ENCODE measurements around the gene RGL1. TPM values are rescaled to one million over a fixed set of nuclear protein-coding genes. Genes with fewer than 3 reads are reported as not detected.

RGL1 gene
- total RNA-seq, 4 donors from 2014 or later: 11.6 to 22.5 (median 15.0) TPM

DNA sequence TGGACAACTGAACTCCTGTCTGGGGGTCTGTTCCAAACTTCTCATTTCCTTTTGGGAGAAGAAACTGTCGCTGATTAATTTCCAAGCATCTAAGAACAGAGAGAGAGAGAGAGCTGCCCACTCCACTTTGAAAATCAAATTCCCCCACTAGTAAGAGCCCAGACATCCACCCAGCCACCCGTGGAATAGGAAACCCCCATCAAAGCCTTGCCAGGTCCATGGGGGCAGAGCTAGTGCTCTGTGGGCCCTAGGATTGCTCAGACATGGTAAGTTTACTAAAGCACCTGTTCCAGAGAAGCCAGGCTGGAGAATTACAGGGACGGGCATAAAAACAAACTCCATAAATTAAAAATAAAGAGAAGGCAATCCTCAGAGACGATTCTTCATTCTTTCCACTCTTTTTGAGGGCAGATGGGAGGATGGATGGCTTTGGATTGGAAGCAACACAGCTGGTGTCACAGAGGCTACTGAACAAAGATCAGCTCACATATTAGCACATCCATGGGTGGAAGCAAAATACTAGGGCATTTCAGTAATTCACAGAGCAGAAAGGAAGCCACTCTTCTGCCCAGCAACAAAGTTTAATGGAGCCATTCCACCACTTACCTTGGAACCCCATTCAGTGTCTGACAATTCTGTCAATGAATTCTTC, 128.7 kb downstream of the RGL1 start:
- intact Hi-C loops (cut with DNase I; ENCODE audit: low total_unique reads): no loop called here
- H3K4me3 ChIP-seq (ENCODE audit: low read depth, poor library complexity, severe bottlenecking): no peak overlapping the region
- TF ChIP-seq, protein P1, sequence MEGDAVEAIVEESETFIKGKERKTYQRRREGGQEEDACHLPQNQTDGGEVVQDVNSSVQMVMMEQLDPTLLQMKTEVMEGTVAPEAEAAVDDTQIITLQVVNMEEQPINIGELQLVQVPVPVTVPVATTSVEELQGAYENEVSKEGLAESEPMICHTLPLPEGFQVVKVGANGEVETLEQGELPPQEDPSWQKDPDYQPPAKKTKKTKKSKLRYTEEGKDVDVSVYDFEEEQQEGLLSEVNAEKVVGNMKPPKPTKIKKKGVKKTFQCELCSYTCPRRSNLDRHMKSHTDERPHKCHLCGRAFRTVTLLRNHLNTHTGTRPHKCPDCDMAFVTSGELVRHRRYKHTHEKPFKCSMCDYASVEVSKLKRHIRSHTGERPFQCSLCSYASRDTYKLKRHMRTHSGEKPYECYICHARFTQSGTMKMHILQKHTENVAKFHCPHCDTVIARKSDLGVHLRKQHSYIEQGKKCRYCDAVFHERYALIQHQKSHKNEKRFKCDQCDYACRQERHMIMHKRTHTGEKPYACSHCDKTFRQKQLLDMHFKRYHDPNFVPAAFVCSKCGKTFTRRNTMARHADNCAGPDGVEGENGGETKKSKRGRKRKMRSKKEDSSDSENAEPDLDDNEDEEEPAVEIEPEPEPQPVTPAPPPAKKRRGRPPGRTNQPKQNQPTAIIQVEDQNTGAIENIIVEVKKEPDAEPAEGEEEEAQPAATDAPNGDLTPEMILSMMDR (IDR thresholded peaks at IDR 0.05): no peak
- no peak for TF ChIP-seq POLR2A (IDR thresholded peaks at IDR 0.05)
- DNase-seq (ENCODE audit: low spot score in 2 of 2): no peak
- WGBS, 2 donors: 70 to 80% methylated on average over 4 of the region's 4 CpGs

GRCh38 chr1:183934314-183934713, 129.4 kb downstream of the RGL1 start:
- intact Hi-C loops (cut with DNase I; ENCODE audit: low total_unique reads): no loop called here
- no peak for TF ChIP-seq POLR2A (IDR thresholded peaks at IDR 0.05)
- TF ChIP-seq, protein P1 (IDR thresholded peaks at IDR 0.05): no peak
- DNase-seq (ENCODE audit: low spot score in 2 of 2): no peak
- WGBS, 2 donors: 62 to 70% methylated on average over 6 of the region's 6 CpGs
- H3K4me3 ChIP-seq (ENCODE audit: low read depth, poor library complexity, severe bottlenecking): no peak overlapping the region

- H3K4me3 ChIP-seq (ENCODE audit: low read depth, poor library complexity, severe bottlenecking): no peak overlapping the region
- TF ChIP-seq, protein P1 (IDR thresholded peaks at IDR 0.05): no peak
- TF ChIP-seq POLR2A (IDR thresholded peaks at IDR 0.05): no peak
- 90 to 94% methylated on average over 7 of the region's 7 CpGs for WGBS, 2 donors
- intact Hi-C loops (cut with DNase I; ENCODE audit: low total_unique reads): no loop called here
- DNase-seq (ENCODE audit: low spot score in 2 of 2): no peak
Observed at GRCh38 chr1:183936009-183936408, 131.1 kb downstream of the RGL1 start.

GRCh38 chr1:183936791-183937190, 131.9 kb downstream of the RGL1 start:
- intact Hi-C loops (cut with DNase I; ENCODE audit: low total_unique reads): no loop called here
- DNase-seq (ENCODE audit: low spot score in 2 of 2): no peak
- TF ChIP-seq, protein P1 (IDR thresholded peaks at IDR 0.05): no peak
- no peak for TF ChIP-seq POLR2A (IDR thresholded peaks at IDR 0.05)
- no peak overlapping the region for H3K4me3 ChIP-seq (ENCODE audit: low read depth, poor library complexity, severe bottlenecking)
- 66 to 80% methylated on average over 7 of the region's 7 CpGs for WGBS, 2 donors

DNA sequence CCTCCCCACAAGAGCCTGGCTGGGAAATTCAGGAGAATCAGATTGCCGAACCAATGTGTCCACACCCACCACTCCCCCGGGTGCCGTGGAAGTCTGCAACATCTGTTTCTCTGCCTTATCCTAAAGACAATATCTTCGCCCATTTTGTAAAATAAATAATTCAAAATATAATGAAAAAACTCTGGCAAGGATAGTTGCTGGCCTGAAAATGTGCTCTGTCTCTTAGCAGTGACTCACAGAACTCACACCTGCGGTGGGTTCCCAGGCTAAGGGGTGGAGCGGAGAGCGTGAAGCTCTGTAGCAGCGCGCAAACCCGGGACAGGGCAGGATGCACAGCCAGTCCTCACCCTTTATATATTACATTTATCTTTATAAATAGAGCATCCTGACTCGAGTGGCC, 132.7 kb downstream of the RGL1 start:
- DNase-seq (ENCODE audit: low spot score in 2 of 2): no peak
- WGBS, 2 donors: 88% methylated on average over 11 of the region's 11 CpGs
- intact Hi-C loops (cut with DNase I; ENCODE audit: low total_unique reads): no loop called here
- TF ChIP-seq POLR2A (IDR thresholded peaks at IDR 0.05): no peak
- TF ChIP-seq, protein P1 (IDR thresholded peaks at IDR 0.05): no peak
- H3K4me3 ChIP-seq (ENCODE audit: low read depth, poor library complexity, severe bottlenecking): no peak overlapping the region

DNA sequence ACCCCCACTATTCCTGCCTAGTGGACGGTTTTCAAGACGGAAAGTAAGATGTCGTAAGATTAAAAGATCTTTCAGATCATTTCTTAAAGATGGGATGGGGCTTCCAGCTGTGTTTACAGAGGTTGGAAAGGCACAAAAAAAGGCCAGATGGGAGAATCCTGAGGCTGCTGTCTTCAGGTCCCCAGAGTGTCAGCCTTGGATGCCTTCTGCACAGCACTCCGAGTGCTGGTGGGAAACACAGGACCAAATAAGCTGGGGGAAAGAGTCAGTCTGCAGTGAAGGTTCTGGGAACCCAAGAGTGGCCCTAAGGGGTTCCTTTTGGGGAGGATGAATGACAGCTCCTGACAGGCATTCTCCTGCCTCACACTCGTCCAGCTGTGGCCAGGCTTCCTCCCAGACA, 136.1 kb downstream of the RGL1 start:
- 76 to 90% methylated on average over 5 of the region's 5 CpGs for WGBS, 2 donors
- intact Hi-C loops (cut with DNase I; ENCODE audit: low total_unique reads): no loop called here
- no peak overlapping the region for H3K4me3 ChIP-seq (ENCODE audit: low read depth, poor library complexity, severe bottlenecking)
- TF ChIP-seq, protein P1 (IDR thresholded peaks at IDR 0.05): no peak
- TF ChIP-seq POLR2A (IDR thresholded peaks at IDR 0.05): no peak
- DNase-seq (ENCODE audit: low spot score in 2 of 2): no peak

Measured in lower leg skin (tissue), 4 donors.